ENCODE data around the gene ACLY. TPM values are rescaled to one million over a fixed set of nuclear protein-coding genes. Genes with fewer than 3 reads are reported as not detected.

Gene ACLY
- total RNA-seq, 4 donors from 2014 or later = 40.5 to 81.9 (median 72.9) TPM

- Histone ChIP-seq H3K4me3 (no peak overlapping the region), H3K27me3 (no peaks in the 10 kb centered on the region), H3K4me1 (peaks cover 38% of the 10 kb centered on the region), H3K27ac (no peak overlapping the region), H3K36me3 (peaks cover 49% of the 10 kb centered on the region), H3K9me3 (no peaks in the 10 kb centered on the region)
- no peak for DNase-seq (ENCODE audit: low spot score in 2 of 2)
- 86% methylated on average over 4 of the region's 4 CpGs for WGBS
- no peak for TF ChIP-seq POLR2A (IDR thresholded peaks at IDR 0.05)
- no peak for TF ChIP-seq POLR2AphosphoS5 (IDR thresholded peaks at IDR 0.05)
- no peak for TF ChIP-seq CTCF (IDR thresholded peaks at IDR 0.05)
- no peak for TF ChIP-seq EP300 (IDR thresholded peaks at IDR 0.05)
Observed at GRCh38 chr17:41913798-41914197, 5.0 kb downstream of the ACLY start.

- no peak for TF ChIP-seq POLR2A (IDR thresholded peaks at IDR 0.05)
- TF ChIP-seq EP300 (IDR thresholded peaks at IDR 0.05) = no peak
- TF ChIP-seq POLR2AphosphoS5 (IDR thresholded peaks at IDR 0.05) = no peak
- TF ChIP-seq CTCF (IDR thresholded peaks at IDR 0.05) = no peak
- Histone ChIP-seq H3K4me1 (peaks cover 35% of the 10 kb centered on the region), H3K4me3 (no peak overlapping the region), H3K27ac (no peak overlapping the region), H3K9me3 (no peaks in the 10 kb centered on the region), H3K36me3 (peaks cover 58% of the 10 kb centered on the region), H3K27me3 (no peaks in the 10 kb centered on the region)
- DNase-seq (ENCODE audit: low spot score in 2 of 2) = no peak
- 64% methylated on average over 1 of the region's 1 CpG for WGBS
Observed at GRCh38 chr17:41912925-41913324, 5.8 kb downstream of the ACLY start.

- 94% methylated on average over 11 of the region's 13 CpGs for WGBS
- no peaks in the 10 kb centered on the region for H3K9me3 ChIP-seq
- peaks cover 18% of the 10 kb centered on the region for H3K4me1 ChIP-seq
- H3K4me3 ChIP-seq = no peak overlapping the region
- DNase-seq (ENCODE audit: low spot score in 2 of 2) = no peak
- peaks cover 79% of the 10 kb centered on the region for H3K36me3 ChIP-seq
- H3K27ac ChIP-seq = no peak overlapping the region
- TF ChIP-seq CTCF (IDR thresholded peaks at IDR 0.05) (no peak), EP300 (IDR thresholded peaks at IDR 0.05) (no peak), POLR2A (IDR thresholded peaks at IDR 0.05) (no peak), POLR2AphosphoS5 (IDR thresholded peaks at IDR 0.05) (no peak)
- no peaks in the 10 kb centered on the region for H3K27me3 ChIP-seq
Observed at GRCh38 chr17:41910701-41911391, 7.9 kb downstream of the ACLY start.

- H3K27ac ChIP-seq = no peak overlapping the region
- 97% methylated on average over 13 of the region's 13 CpGs for WGBS
- TF ChIP-seq POLR2AphosphoS5 (IDR thresholded peaks at IDR 0.05) (no peak), POLR2A (IDR thresholded peaks at IDR 0.05) (no peak), EP300 (IDR thresholded peaks at IDR 0.05) (no peak)
- no peaks in the 10 kb centered on the region for H3K9me3 ChIP-seq
- H3K36me3 ChIP-seq = peaks cover 96% of the 10 kb centered on the region
- no peak overlapping the region for H3K4me3 ChIP-seq
- H3K27me3 ChIP-seq = no peaks in the 10 kb centered on the region
- H3K4me1 ChIP-seq = peaks cover 4% of the 10 kb centered on the region
- no peak for DNase-seq (ENCODE audit: low spot score in 2 of 2)
Observed at GRCh38 chr17:41909088-41909487, 9.7 kb downstream of the ACLY start.

GRCh38 chr17:41907633-41908539 lies 10.9 kb downstream of the ACLY start:
- Histone ChIP-seq H3K9me3 (no peaks in the 10 kb centered on the region), H3K36me3 (peaks cover 93% of the 10 kb centered on the region), H3K4me3 (no peak overlapping the region), H3K27me3 (no peaks in the 10 kb centered on the region), H3K27ac (no peak overlapping the region), H3K4me1 (no peaks in the 10 kb centered on the region)
- no peak for TF ChIP-seq EP300 (IDR thresholded peaks at IDR 0.05)
- no peak for TF ChIP-seq CTCF (IDR thresholded peaks at IDR 0.05)
- no peak for TF ChIP-seq POLR2AphosphoS5 (IDR thresholded peaks at IDR 0.05)
- TF ChIP-seq POLR2A (IDR thresholded peaks at IDR 0.05) = no peak
- 93% methylated on average over 12 of the region's 14 CpGs for WGBS
- no peak for DNase-seq (ENCODE audit: low spot score in 2 of 2)

Data from suprapubic skin (tissue), 4 donors.